GM21423 (cell line): ENCODE measurements around the gene TOX2.
A peak's percentile ranks its signal among the peaks of the same experiment; 100 is the strongest.

Source experiments
- ATAC-seq: cut with Tn5 transposase; IDR thresholded peaks from one replicate; pipeline ENCODE4 v1.9.1; 2021; ENCODE audit warnings: mild to moderate bottlenecking, moderate library complexity; ENCODE audit not compliant: unreplicated experiment

Gene TOX2

DNA sequence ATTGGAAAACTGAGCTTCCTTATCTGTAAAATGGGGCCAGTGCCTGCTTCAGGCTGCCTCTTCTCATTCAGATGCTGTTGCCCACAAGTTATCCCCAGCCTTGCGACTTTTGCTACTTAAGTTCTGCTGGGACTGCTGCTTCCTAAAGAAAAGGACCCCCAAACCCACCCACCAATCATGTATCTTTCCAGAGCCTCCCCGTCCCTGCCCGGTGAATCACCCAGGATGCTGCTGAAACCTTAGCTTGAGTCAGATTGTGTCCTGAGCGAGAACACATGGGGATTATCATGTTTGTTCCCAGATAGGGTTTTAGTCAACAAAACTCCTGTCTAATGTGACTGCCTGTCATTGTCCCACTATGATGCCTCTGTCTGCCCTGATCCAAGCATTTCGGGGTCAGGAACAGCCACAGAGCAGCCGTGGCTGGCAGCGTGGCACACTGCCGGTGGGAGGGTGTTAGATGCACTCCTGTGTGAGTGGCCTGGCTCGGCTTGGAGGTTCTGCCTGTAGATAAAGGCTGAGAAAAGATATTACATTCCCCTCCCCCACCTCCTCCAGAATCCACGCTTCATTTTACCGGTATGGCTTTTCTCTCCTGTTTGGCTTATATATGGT is 79.9 kb downstream of the TOX2 start:
- ATAC-seq: no peak

DNA sequence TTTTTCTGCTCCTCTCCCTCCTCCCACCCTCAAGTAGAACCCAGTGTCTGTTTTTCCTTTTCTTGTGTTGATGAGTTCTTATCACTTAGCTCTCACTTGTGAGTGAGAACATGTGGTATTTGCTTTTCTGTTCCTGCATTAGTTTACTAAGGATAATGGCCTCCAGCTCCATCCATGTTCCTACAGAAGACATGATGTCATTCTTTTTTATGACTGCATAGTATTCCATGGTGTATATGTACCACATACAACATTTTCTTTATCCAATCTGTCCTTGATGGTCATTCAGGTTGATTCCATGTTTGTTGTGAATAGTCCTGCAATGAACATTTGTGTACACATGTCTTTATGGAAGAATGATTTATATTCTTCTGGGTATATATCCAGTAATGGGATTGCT is 81.0 kb downstream of the TOX2 start:
- ATAC-seq: no peak

DNA sequence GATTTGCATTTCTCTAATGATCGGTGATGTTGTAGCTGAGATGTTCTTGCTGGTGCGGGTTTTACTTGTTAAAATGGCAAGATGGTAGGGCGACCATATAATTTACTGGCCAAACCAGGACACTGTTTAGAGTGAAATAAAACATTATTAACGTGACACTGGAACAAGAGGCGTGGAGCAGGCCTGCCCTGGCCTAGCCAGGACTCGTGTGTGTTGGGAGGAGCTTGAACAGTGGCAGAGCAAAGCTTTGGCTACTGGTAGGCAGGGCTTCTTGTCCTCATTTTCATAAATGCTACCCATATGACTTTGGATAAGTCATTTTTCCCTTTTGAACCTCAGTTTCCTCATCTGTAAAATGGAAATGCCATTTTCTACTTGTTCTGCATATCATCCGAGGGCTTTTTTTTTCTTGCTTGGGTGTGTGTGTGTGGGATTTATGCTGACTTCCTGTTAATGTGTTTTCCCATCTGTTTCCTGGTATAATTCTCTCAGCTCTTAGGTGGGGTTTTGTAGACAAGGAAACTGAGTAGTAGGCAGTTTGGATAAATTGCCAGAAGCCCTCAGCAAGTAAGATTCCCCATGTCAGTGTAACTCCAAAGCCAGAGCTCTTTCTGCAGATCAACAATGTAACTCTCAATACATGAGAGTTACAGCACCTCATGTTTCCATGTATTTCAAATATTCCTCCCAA is 81.7 kb downstream of the TOX2 start:
- ATAC-seq: no peak

DNA sequence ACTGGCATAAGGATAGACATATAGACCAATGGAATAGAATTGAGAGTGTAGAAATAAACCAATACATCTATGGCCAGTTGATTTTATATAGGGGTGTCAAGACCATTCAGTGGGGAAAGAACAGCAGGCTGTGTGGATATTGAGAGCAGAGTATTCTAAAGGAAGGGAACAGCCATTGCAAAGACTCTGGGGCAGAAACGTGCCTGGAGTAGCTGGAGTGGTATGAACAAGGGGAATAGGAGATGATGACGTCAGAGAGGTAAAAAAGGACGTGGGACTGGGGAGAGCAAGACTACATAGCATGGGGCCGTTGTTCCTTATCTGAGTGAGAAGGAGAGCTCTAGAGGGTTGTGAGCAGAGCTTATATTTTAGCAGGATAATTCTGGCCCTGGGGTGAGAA is 85.2 kb downstream of the TOX2 start:
- no peak for ATAC-seq

DNA sequence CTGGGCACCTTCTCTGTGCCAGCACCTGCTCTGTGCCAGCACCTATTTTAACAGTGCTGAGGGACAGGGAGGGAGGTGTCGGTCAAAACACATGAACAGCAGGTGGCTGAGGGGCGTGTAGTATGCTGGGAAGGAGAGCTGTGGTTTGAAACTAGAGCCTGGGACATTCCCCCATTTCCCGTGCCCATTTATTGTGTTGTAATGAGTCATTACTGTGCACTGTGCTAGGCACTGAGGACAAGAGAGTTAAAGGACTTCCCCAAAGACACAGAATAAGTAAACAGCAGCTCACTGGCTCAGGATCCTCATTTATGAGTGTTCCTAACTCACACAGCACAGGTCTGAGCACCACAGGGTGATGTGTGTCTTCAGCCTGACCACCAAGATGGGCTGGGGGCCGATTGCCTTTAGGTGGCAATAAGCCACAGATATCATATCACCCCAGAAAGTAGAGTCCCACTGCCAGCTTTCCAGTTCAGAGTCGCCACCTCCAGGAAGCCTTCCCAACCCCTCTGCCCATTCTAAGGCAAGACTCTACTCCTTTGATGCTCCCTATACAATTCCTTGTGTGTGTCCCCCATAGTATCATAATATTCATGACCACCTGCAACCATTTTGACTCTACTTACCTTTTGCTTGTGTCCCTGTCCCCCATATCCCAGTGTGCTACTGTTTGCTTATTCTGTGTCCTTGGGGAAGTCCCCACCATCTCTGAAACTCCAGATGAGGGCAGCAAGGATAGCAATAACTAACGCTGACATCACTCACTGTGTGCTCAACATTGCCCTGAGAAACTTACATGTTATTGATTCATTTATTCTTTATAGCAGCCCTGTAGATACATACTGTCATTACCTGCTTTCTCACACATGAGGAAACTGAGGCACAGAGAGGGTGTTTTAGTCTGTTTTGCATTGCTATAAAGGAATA is 87.3 kb downstream of the TOX2 start:
- ATAC-seq: peak; percentile 62

DNA sequence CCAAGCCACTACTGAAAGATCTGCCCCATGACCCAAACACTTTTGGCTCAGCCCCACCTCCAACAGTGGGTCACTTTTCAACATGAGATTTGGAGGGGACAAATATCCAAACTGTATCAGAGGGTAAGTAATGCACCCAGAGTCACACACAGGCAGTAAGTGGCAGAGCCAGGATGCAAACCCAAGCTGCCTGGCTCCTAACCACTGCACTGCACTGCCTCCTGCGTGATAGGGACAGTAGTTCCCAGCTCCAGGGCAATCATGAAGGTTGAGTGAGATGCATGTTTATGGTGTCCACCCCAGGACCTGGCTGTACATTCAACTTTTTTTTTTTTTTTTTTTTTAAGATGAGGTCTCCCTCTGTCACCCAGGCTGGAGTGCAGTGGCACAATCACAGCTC is 88.2 kb downstream of the TOX2 start:
- no peak for ATAC-seq

DNA sequence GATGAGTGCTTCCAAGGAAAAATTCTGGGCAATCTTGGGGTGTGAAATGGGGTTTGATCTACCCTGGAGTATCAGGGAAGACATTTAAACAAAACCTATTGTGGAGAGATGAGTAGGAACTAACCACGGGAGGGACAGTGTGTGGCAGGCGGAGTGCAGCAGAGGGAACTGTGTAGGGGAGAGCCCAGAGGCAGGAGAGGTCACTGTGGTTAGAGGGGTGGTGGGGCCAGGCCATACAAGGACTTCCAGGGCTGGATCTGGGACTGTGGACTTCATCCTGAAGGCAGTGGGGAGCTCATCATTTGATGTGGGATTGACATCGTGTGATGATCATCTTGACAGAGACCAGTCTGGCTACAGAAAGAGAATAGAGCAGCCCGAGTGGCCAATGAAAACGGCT is 89.0 kb downstream of the TOX2 start:
- no peak for ATAC-seq

DNA sequence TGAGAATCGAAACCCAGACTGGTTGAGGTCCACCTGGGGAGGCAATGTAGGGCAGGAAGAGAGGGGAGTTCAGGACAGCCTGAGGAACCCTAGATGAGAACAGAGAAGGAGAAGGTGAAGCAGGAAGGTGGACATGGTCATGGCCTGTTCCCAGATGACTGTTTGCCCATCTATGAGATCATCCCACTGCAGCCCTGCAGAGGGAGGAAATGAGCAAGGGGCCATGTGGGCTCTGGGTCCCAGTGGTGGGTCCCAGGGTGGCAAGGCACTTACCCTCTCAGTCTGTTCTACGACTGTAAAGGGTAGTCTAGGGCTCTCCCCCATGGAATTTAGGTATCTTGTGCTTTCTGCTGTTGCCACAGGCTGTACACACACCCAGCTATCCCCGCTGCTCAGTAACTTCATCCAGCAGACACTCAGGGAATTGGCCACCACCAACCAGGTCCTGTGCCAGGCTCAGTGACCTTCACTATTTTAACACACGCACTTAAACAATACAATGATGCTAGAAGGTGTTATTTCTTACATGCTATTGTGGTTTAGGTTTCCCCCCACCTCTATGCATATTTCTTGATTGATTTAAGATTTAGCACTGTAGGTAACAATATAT is 89.8 kb downstream of the TOX2 start:
- ATAC-seq: no peak

DNA sequence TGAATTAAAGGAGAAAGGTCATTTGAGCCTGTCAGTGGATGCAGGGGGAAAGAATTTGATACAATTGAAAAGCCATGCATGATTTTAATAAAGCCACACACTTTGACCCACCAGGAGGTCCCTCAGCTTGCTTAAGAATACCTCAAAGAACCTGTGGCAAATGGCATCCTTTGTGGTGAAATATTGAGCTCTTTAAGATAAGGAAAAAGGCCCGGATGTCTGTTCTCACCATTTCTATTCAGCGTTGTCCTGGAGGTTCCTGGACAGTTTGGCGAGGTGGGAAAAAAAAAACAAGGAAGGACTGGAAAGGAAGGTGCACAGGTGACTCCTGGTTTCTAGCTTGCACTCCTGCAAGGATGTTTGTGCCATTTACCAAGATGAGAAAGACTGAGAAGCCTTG is 91.0 kb downstream of the TOX2 start:
- no peak for ATAC-seq

DNA sequence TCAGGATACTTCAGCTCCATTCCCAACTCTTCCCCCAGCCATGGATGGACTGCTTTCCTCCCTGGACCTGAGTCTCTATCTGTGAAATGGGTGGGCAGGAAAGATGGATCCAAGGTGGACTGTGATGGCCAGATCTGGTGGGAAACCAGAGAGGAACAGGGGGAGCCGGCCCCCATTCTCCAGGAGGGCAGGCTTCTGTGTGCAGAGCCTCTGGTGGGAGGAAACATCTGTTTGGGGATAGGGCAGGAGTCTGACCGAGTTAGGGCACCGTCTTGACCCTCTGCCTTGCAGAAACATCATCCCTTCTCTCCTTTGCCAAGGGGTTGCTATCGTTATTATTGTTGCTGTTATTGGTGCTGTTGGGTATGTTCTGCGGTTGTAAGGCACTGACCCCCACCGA is 91.5 kb downstream of the TOX2 start:
- ATAC-seq: no peak

DNA sequence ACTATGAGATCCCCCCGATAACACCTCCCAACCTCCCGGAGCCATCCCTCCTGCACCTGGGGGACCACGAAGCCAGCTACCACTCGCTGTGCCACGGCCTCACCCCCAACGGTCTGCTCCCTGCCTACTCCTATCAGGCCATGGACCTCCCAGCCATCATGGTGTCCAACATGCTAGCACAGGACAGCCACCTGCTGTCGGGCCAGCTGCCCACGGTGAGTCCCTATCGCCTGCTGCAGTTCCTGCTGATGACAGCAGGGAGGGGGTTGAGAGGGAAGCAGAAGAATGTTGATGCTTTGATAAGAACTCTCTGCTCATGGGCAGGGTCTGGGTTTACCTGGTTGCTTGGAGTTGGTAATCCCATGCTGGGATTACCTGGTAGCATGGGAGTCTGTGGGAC is 91.9 kb downstream of the TOX2 start:
- no peak for ATAC-seq

DNA sequence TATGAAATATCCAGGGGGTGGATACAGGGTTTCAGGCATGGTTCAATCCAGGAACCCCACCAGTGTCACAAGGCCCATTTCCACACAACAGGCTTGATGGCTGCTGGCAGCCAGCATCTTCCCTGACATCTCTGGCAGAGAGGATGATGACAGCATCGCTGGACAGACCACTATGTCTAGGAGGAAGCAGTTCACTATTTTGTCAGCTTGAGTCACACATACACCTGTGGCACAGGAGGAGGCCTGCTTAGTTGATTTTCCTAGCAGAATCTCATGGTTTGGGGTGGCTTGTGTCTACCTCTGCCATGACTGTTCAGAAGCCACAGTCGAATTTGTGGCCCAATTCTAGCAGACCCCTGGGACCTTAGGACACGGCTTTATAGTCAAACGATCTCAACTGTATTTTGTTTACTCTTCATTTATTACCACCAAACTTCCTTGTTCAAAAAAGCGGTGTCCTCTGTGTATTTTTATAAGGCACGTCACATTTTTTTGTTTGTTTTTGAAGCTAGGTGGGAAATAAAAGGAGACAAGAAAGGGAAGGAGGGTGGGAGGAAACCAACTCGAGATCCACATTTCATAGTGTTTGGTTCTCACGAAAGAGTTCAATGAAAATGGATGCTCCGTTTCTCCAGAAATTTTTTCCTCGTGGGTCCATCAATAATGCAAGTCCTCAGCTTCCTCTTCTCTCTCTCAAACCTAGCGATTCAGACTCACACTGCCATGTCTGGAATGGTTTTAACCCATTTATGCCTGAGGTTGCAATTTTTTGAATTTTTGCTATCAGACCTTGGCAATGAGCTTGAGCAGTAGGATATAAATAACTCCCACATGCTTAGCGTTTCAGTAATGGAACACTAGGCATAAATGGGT is 94.4 kb downstream of the TOX2 start:
- no peak for ATAC-seq

DNA sequence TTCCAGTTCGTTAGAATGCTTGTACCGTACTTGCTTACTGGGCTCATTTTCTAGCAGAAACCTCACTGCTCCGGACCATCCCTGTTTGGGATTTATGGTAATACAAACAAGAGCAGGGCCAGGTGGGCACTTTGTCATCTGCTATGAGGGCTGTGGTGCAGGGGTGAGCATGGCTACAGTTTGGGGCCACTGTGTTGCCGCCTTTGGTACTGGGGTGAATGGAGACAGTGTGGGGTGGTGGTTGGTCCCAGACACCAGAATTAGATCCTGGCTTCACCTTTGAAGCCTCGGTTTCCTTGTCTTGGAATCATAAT is 95.0 kb downstream of the TOX2 start:
- no peak for ATAC-seq

DNA sequence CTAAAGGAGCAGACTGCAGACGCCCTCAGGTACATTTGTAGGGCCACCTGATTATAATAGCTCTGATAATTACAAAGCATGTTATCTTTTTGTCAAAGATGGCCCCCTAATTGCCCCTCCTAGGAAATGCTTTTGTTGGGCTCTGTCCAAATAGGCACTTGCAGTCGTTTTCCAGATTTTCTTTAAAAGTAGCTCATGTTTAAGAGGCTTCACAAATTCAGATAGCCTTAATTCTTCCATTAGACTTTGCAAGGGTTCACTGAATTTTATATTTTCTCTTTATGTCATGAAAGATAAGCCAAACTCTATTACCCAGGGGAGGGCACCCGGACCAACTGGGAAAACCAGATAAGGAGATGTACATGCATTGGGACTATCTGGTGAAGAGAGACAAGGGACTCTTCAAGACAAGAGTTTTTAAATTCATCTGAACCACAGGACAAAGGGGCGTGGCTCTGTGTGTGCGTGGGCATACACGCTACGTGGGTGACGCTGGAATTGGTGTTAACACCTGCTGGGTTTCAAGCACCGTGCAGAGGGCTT is 95.6 kb downstream of the TOX2 start:
- ATAC-seq: no peak

DNA sequence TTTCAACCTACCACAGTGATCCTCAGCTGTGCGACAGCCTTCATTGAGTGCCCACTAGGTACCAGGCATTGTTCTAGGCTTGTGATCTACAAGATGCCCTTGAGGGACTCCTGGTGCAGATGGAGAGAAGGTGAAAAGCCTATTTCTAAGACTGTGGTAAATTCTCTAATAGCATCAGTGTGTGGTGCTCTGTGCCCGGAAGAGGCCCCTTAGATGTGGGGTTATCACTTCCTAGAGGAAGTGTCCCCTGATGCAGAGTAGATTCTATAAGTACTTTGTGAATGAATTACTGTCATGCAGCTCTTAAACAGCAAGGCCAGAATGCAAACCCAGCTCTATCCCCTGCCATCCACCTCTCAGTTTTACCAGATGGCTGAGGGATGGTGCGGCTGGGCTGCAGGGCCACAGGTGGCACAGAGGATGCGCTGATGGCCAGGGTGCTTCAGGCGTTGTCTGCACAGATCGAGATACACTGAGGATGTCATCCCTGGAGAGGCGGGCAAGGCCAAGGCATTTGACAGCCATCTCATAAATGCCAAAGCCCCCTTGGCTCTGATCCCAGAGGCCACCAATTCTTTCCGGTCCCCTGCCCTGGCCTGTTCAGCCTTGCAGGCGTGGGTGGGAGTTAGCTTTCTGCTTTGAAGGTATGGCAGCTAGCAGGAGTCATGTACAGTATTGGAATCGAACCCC is 96.7 kb downstream of the TOX2 start:
- ATAC-seq: no peak

DNA sequence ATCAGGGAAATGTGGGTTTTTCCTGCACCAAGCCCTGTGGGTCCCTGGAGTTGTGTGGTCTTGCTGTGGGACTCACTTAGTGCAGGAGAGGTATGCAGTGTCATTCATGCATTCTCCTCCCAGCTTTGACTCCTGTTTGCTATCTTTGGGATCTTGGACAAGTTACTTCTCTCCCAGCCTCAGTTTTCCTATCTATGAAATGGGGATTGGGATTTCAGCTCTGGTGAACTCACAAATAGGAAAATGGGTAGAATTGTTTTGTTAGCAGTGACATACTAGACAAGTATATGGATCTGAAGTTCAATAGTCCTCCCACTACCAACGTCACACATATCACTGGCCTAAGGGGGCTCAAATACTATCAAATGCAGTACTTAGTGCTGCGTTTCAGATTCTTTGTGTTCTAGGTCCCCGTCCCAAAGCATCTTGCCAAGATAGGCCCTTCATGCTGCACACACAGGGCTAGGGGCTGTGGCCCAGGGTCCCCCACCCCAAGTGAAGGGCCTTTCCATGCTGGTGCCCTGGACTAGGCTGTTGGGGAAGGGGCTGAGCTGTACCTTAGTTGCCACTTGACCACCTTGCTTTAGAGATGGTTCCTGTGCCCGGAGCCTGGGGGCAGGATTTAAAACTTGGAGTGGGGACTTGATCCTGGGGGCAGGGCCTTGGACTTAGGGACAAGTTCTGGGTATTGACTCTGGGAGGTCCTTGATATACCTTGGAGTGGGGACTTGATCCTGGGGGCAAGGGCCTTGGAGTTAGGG is 98.0 kb downstream of the TOX2 start:
- no peak for ATAC-seq

DNA sequence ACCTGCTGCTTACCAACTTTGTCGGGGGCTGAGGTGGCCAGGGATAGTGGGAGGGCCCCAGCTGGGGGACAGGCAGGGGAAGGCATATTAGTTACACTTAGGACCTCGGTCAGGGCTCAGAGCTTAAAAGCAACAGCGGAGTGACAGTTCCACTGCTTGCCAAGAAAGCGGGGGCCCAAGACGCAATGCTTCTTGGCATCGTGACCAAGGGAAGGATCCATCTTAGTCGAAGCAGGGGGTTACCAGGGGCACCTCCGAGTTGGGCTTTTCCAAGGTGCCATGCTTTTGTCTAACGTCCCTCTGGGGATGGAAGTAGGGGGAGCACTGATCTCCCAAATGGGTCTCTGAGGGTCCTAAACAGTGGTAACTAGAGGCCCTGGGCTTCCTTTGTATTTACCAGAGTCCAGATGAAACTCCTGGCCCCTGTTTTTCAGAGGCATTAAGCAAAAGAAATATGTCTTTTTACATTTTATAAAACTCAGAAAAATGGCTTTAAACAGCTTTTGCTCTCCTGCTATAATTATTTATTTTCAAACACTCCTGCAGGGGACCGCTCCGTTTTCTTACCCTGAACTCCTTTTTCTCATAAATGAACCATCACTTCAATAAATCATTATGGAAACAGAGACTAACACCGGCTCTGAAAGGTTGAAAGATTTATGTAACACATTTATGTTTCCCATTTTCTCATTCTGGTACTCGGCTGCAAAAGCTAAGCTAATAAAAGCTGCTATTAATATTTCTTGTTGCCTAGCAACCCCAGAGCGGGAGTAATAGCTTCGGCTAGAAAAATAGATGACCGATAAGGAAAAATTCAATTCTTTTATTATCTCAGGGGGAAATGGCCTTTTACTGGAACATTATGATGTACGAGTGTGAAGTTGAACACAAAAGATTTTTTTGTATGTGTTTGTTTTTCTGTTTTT is 100.4 kb downstream of the TOX2 start:
- ATAC-seq: no peak

DNA sequence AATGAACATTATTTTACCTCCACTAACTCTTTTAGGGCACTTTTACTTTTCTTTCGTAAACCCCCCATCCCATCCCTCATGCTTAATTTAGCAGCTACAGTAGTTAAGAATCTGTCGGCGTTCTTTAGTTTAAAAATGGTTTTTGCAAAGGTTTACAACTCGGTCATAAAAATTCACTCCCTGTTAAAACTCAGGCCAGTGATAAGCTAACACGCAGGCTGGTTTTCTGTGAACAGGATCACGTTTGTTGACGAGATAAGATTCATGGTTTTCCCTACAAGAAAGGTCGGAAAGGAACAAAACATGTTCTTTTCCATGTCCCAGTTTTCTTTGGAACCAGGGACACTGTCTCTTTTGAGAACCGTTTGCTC is 101.1 kb downstream of the TOX2 start:
- ATAC-seq: no peak
